ENCODE results near the gene ZDHHC19. TPM values are rescaled to one million over a fixed set of nuclear protein-coding genes. Genes with fewer than 3 reads are reported as not detected.

ZDHHC19 gene
- total and polyA plus RNA-seq, 11 donors: 0.30 TPM; not detected in 10

- no peak for TF ChIP-seq CTCF (IDR thresholded peaks at IDR 0.05)
- Histone ChIP-seq H3K4me3 (no peak overlapping the region), H3K9me3 (no peaks in the 10 kb centered on the region), H3K4me1 (peaks cover 0 to 8% (median 0%) of the 10 kb centered on the region in 12 donors), H3K27ac (no peak overlapping the region), H3K27me3 (no peaks in the 10 kb centered on the region), H3K36me3 (peaks cover 0 to 75% (median 53%) of the 10 kb centered on the region in 9 donors)
- ATAC-seq (no peak), DNase-seq (no peak)
- WGBS, 4 donors: 91 to 93% (median 92%) methylated on average over 8 of the region's 8 CpGs
- intact Hi-C loops (cut with DNase I): no loop called here
Observed at GRCh38 chr3:196236223-196236622, 25.0 kb upstream of the ZDHHC19 start.

GRCh38 chr3:196235452-196236122 lies 24.4 kb upstream of the ZDHHC19 start:
- DNase-seq (no peak), ATAC-seq (no peak)
- TF ChIP-seq POLR2A (IDR thresholded peaks at IDR 0.05) (no peak), CTCF (IDR thresholded peaks at IDR 0.05) (no peak)
- Histone ChIP-seq H3K9me3 (no peaks in the 10 kb centered on the region), H3K36me3 (peaks cover 0 to 69% (median 47%) of the 10 kb centered on the region in 9 donors), H3K27me3 (no peaks in the 10 kb centered on the region), H3K4me1 (peaks cover 0 to 8% (median 0%) of the 10 kb centered on the region in 12 donors), H3K4me3 (no peak overlapping the region), H3K27ac (no peak overlapping the region)
- intact Hi-C loops (cut with DNase I): no loop called here
- 81 to 87% (median 84%) methylated on average over 12 of the region's 12 CpGs for WGBS, 4 donors

GRCh38 chr3:196232882-196233251 lies 21.7 kb upstream of the ZDHHC19 start:
- WGBS, 4 donors: 86 to 97% (median 92%) methylated on average over 8 of the region's 8 CpGs
- H3K4me3 ChIP-seq: no peak overlapping the region
- no peaks in the 10 kb centered on the region for H3K9me3 ChIP-seq
- peak overlapping the region in 1 of 12 donors; percentile 52 for H3K27ac ChIP-seq
- peaks cover 0 to 9% (median 1%) of the 10 kb centered on the region in 12 donors for H3K4me1 ChIP-seq
- ATAC-seq: no peak
- no peak for TF ChIP-seq CTCF (IDR thresholded peaks at IDR 0.05)
- no peak for TF ChIP-seq POLR2A (IDR thresholded peaks at IDR 0.05)
- intact Hi-C loops (cut with DNase I): no loop called here
- no peak for DNase-seq
- H3K27me3 ChIP-seq: no peaks in the 10 kb centered on the region
- peaks cover 0 to 42% (median 19%) of the 10 kb centered on the region in 9 donors for H3K36me3 ChIP-seq

- Histone ChIP-seq H3K27me3 (no peaks in the 10 kb centered on the region), H3K9me3 (no peaks in the 10 kb centered on the region), H3K27ac (peak overlapping the region in 1 of 12 donors; percentile 52), H3K36me3 (peaks cover 0 to 36% (median 14%) of the 10 kb centered on the region in 9 donors), H3K4me1 (peaks cover 0 to 13% (median 5%) of the 10 kb centered on the region in 12 donors), H3K4me3 (no peak overlapping the region)
- 94 to 95% (median 95%) methylated on average over 12 of the region's 12 CpGs for WGBS, 4 donors
- TF ChIP-seq CTCF (IDR thresholded peaks at IDR 0.05) (no peak), POLR2A (IDR thresholded peaks at IDR 0.05) (no peak)
- intact Hi-C loops (cut with DNase I): no loop called here
- ATAC-seq: no peak
- no peak for DNase-seq
Observed at GRCh38 chr3:196232154-196232881, 21.1 kb upstream of the ZDHHC19 start.
